IMR-90 (cell line): Measurements from ENCODE around the gene SOCS3. TPM values are rescaled to one million over a fixed set of nuclear protein-coding genes. Genes with fewer than 3 reads are reported as not detected.

Source experiments
- ATAC-seq: fragments of 200-7000 bp; cut with Tn5 transposase; 2 replicates; pipeline ENCODE4 v1.9.1; 2020; ENCODE audit warnings: low read depth, mild to moderate bottlenecking, moderate library complexity
- BruUV-seq: library from RNA; stranded (reverse); fragments of 400-500 nt; replicated peaks from 2 replicates; lab custom pipeline; 2021; lab: Mats Ljungman, UMichigan
- CTCF ChIA-PET: fragments of 300-600 bp; formaldehyde crosslinking; extraction: SDS; loops from one replicate; lab custom pipeline; 2021; ENCODE audit warnings: antibody characterized with exemption; lab: Yijun Ruan, JAX
- POLR2A ChIA-PET: fragments of 300-600 bp; sonication (Branson Sonifier 250); formaldehyde crosslinking; loops from one replicate; lab custom pipeline; 2022; ENCODE audit warnings: antibody characterized with exemption; ENCODE audit not compliant: unreplicated experiment; lab: Charles Lee
- DNase-seq: peaks from one replicate; pipeline ENCODE4 v3.0.0; 2013
- H2AFZ ChIP-seq: replicated peaks from 2 replicates; pipeline ENCODE3; 2013; ENCODE audit warnings: low read length, mild to moderate bottlenecking; ENCODE audit not compliant: poor library complexity
- H2AK5ac ChIP-seq: 2 replicates; pipeline ENCODE4 v1.6.1; 2013; ENCODE audit warnings: low read depth, low read length, inconsistent platforms
- H2AK9ac ChIP-seq: replicated peaks from 2 replicates; pipeline ENCODE3; 2013; ENCODE audit warnings: mild to moderate bottlenecking, low read depth, low read length, moderate library complexity; ENCODE audit not compliant: poor library complexity
- H2BK120ac ChIP-seq: 2 replicates; pipeline ENCODE4 v1.6.1; 2013; ENCODE audit warnings: low read depth, low read length, inconsistent platforms
- H2BK15ac ChIP-seq: 3 replicates; pipeline ENCODE4 v1.6.1; 2013; ENCODE audit warnings: low read depth, low read length, inconsistent platforms
- H2BK20ac ChIP-seq: 2 replicates; pipeline ENCODE4 v1.6.1; 2013; ENCODE audit warnings: low read depth, mild to moderate bottlenecking, inconsistent platforms, low read length, moderate library complexity
- H2BK5ac ChIP-seq: 2 replicates; pipeline ENCODE4 v1.6.1; 2013; ENCODE audit warnings: mild to moderate bottlenecking, low read depth, low read length, inconsistent platforms; ENCODE audit not compliant: poor library complexity, severe bottlenecking
- H3K14ac ChIP-seq: replicated peaks from 2 replicates; pipeline ENCODE4 v1.6.1; 2013; ENCODE audit warnings: low read depth, low read length, inconsistent platforms
- H3K18ac ChIP-seq: 2 replicates; pipeline ENCODE4 v1.6.1; 2013; ENCODE audit warnings: low read depth, low read length, control low read depth
- H3K23ac ChIP-seq: 2 replicates; pipeline ENCODE4 v1.6.1; 2013; ENCODE audit warnings: low read depth, low read length, inconsistent platforms
- H3K27ac ChIP-seq: 2 replicates; pipeline ENCODE4 v1.5.1; 2013; ENCODE audit warnings: mild to moderate bottlenecking, control low read depth, low read length; ENCODE audit not compliant: insufficient read depth
- H3K27me3 ChIP-seq: 2 replicates; pipeline ENCODE4 v1.6.1; 2013; ENCODE audit warnings: low read length; ENCODE audit not compliant: control insufficient read depth, insufficient read depth
- H3K36me3 ChIP-seq: 2 replicates; pipeline ENCODE4 v1.6.1; 2013; ENCODE audit warnings: low read length, mixed read lengths; ENCODE audit not compliant: control insufficient read depth, insufficient read depth
- H3K4ac ChIP-seq: 2 replicates; pipeline ENCODE4 v1.6.1; 2013; ENCODE audit warnings: low read depth, low read length, inconsistent platforms
- H3K4me1 ChIP-seq: 2 replicates; pipeline ENCODE4 v1.6.1; 2013; ENCODE audit warnings: low read length, mixed read lengths; ENCODE audit not compliant: control insufficient read depth, insufficient read depth
- H3K4me2 ChIP-seq: 2 replicates; pipeline ENCODE4 v1.6.1; 2013; ENCODE audit warnings: low read depth, mild to moderate bottlenecking, control low read depth, low read length, moderate library complexity
- H3K4me3 ChIP-seq: 2 replicates; pipeline ENCODE4 v1.5.1; 2013; ENCODE audit warnings: low read depth, mild to moderate bottlenecking, control low read depth, low read length, moderate library complexity; ENCODE audit not compliant: insufficient read depth
- H3K56ac ChIP-seq: 2 replicates; pipeline ENCODE4 v1.6.1; 2013; ENCODE audit warnings: low read length, inconsistent platforms; ENCODE audit not compliant: insufficient read depth; ENCODE audit errors: extremely low read depth
- H3K79me1 ChIP-seq, 2 experiments: 2 replicates each; pipeline ENCODE4 v1.6.1; 2013; ENCODE audit warnings: low read length in 2 of 2, inconsistent platforms in 1 of 2, low read depth in 1 of 2
- H3K9ac ChIP-seq: 2 replicates; pipeline ENCODE4 v1.6.1; 2013; ENCODE audit warnings: low read depth, low read length, control low read depth
- H3K9me1 ChIP-seq: 2 replicates; pipeline ENCODE4 v1.6.1; 2013; ENCODE audit warnings: low read length, inconsistent platforms; ENCODE audit not compliant: insufficient read depth
- H3K9me3 ChIP-seq: 2 replicates; pipeline ENCODE4 v1.6.1; 2013; ENCODE audit warnings: low read length; ENCODE audit not compliant: control insufficient read depth, insufficient read depth
- H4K20me1 ChIP-seq: 2 replicates; pipeline ENCODE4 v1.6.1; 2013; ENCODE audit warnings: low read length, inconsistent platforms; ENCODE audit not compliant: insufficient read depth
- H4K5ac ChIP-seq: 2 replicates; pipeline ENCODE4 v1.6.1; 2013; ENCODE audit warnings: mild to moderate bottlenecking, low read depth, low read length, control low read depth
- H4K8ac ChIP-seq, 2 experiments: 2 replicates each; pipeline ENCODE4 v1.6.1; 2013; ENCODE audit warnings: low read depth in 2 of 2, low read length in 2 of 2, control low read depth in 1 of 2, inconsistent platforms in 1 of 2
- H4K91ac ChIP-seq: 2 replicates; pipeline ENCODE4 v1.6.1; 2013; ENCODE audit warnings: low read depth, low read length, inconsistent platforms; ENCODE audit not compliant: insufficient read depth
- BHLHE40 ChIP-seq: fragments of 150-350 bp; IDR thresholded peaks from 2 replicates; pipeline ENCODE4 v1.6.1; 2016; ENCODE audit warnings: mild to moderate bottlenecking, low read depth, low read length
- CEBPB ChIP-seq: IDR thresholded peaks from 2 replicates; pipeline ENCODE4 v1.6.1; 2012; ENCODE audit warnings: low read depth, low read length, improper control_type of control experiment
- FOS ChIP-seq: fragments of 150-350 bp; IDR thresholded peaks from 2 replicates; pipeline ENCODE4 v1.6.1; 2016; ENCODE audit warnings: low read depth, low read length
- POLR2A ChIP-seq: IDR thresholded peaks from 2 replicates; pipeline ENCODE4 v1.6.1; 2012; ENCODE audit warnings: mild to moderate bottlenecking, low read depth, low read length
- RAD21 ChIP-seq: IDR thresholded peaks from 2 replicates; pipeline ENCODE4 v1.6.1; 2012; ENCODE audit warnings: low read length, improper control_type of control experiment
- RCOR1 ChIP-seq: IDR thresholded peaks from 2 replicates; pipeline ENCODE4 v1.6.1; 2012; ENCODE audit warnings: mild to moderate bottlenecking, low read length, improper control_type of control experiment; ENCODE audit not compliant: insufficient replicate concordance
- RFX5 ChIP-seq: IDR thresholded peaks from 2 replicates; pipeline ENCODE4 v1.8.0; 2012; ENCODE audit warnings: low read depth, mild to moderate bottlenecking, low read length, moderate library complexity
- SMC3 ChIP-seq: fragments of 150-350 bp; IDR thresholded peaks from 2 replicates; pipeline ENCODE4 v1.6.1; 2016; ENCODE audit warnings: low read depth, mild to moderate bottlenecking, antibody characterized with exemption, low read length, moderate library complexity
- WGBS, 2 experiments: methylation state at CpG; one replicate each; pipeline versions ENCODE4 v1.1.5 to v1.1.7; 2013; ENCODE audit warnings: missing lambda C conversion rate in 2 of 2; ENCODE audit not compliant: insufficient read length in 1 of 2; ENCODE audit errors: extremely low coverage in 2 of 2; 5-methylcytosine and 5-hydroxymethylcytosine counted together
- dilution Hi-C: fragments of 300-500 bp; cut with HindIII; formaldehyde crosslinking; loops from one replicate; pipeline ENCODE4 v1.14.3; 2018; ENCODE audit warnings: low sequenced_read_pairs; ENCODE audit not compliant: unreplicated experiment
- in situ Hi-C: fragments of 300-500 bp; cut with MboI; formaldehyde crosslinking; loops from 3 replicates; pipeline ENCODE4 v1.14.3; 2019; ENCODE audit warnings: low sequenced_read_pairs, inconsistent platforms, mixed read lengths
- intact Hi-C: fragments of 100-400 bp; cut with micrococcal nuclease; formaldehyde crosslinking; loops from 2 replicates; pipeline ENCODE4 v1.10.0; 2022
- polyA plus RNA-seq, 3 experiments: library from polyadenylated mRNA; depleted of rRNA; stranded (reverse); fragments of >200 nt; gene quantifications; 2 replicates each; pipeline ENCODE4 v1.2.3, GENCODE V29; 2012; ENCODE audit warnings: low replicate concordance in 1 of 3
- total RNA-seq: library from RNA; depleted of rRNA; stranded (reverse); fragments of >200 nt; gene quantifications from 2 replicates; pipeline ENCODE4 v1.2.3, GENCODE V29; 2012
- TF ChIP-seq, protein P1 (sequence below): conservative IDR thresholded peaks from 2 replicates; pipeline ENCODE4 v1.5.1; 2012; ENCODE audit warnings: mild to moderate bottlenecking, low read depth, low read length, improper control_type of control experiment
- TF ChIP-seq, protein P2 (sequence below): fragments of 150-350 bp; IDR thresholded peaks from 2 replicates; pipeline ENCODE4 v1.6.1; 2016; ENCODE audit warnings: low read depth, mild to moderate bottlenecking, low read length, moderate library complexity, borderline replicate concordance
- TF ChIP-seq, protein P3 (sequence below): fragments of 150-350 bp; IDR thresholded peaks from 2 replicates; pipeline ENCODE4 v1.6.1; 2017; ENCODE audit warnings: mild to moderate bottlenecking, antibody characterized with exemption, low read length, low read depth

Gene SOCS3
- total and polyA plus RNA-seq, 2 of the 4 experiments (the other 2 are of a cell fraction): 19.2 to 19.9 TPM

DNA sequence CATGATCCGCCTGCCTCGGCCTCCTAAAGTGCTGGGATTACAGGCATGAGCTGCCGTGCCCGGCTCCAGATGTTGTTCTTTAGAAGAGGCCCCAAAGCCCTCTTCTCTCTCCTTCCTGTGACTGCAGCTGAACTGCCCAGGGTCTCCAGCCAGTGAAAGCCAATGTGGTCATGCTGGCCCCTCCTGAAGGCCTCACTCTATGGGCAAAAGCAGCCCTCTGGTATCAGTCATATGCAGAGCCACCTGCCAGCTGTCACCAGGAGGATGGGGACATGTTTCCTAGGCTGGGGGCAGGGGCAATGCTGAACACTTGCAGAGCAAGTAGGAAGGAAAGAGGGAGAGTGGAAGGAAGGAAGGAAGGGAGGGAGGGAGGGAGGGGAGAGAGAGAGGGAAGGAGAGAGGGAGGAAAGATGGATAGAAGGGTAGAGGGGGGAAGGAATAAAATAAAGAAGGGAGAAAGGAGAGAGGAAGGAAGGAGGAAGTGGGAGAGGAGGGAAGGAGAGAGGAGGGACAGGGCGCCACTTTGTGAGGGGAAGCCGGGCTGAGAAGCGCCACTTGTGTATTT, 36.0 kb downstream of the SOCS3 start (continued):
- TF ChIP-seq FOS: no peak
- TF ChIP-seq RAD21: no peak
- TF ChIP-seq POLR2A: no peak
- TF ChIP-seq RFX5: no peak
- no peak for TF ChIP-seq SMC3

DNA sequence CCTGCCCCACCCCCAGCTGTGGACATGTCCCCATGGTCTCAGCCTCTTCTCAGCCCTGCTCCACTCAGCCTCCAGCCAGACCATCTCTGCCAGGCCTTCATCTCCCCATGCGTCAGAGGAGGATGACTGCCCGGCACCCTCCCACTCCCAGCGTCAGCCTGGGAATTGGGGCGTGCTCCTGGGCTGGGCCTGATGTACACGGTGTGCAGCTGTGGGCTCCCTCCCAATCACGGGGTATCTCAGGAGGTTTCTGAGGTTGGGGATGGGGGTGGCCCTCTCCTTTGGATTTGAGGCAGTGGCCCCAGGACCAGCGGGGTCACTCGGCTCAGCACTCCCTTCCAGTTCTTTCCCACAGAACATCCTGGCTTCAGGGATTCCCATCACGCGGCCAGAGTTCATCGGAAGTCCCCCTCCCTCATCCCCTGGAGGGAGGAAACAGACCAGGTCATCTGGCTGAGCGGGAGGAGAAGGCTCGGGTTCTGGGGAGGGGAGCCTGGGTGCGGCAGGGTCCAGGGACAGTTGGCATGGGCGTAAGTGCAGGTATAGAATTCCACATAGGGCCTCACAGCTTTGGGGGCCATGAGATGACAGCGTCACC, 36.9 kb downstream of the SOCS3 start:
- no peak overlapping the region for H3K56ac ChIP-seq
- peak overlapping the region; percentile 94 for H3K27ac ChIP-seq
- TF ChIP-seq RCOR1: no peak
- no peak for TF ChIP-seq RAD21
- TF ChIP-seq, protein P1, sequence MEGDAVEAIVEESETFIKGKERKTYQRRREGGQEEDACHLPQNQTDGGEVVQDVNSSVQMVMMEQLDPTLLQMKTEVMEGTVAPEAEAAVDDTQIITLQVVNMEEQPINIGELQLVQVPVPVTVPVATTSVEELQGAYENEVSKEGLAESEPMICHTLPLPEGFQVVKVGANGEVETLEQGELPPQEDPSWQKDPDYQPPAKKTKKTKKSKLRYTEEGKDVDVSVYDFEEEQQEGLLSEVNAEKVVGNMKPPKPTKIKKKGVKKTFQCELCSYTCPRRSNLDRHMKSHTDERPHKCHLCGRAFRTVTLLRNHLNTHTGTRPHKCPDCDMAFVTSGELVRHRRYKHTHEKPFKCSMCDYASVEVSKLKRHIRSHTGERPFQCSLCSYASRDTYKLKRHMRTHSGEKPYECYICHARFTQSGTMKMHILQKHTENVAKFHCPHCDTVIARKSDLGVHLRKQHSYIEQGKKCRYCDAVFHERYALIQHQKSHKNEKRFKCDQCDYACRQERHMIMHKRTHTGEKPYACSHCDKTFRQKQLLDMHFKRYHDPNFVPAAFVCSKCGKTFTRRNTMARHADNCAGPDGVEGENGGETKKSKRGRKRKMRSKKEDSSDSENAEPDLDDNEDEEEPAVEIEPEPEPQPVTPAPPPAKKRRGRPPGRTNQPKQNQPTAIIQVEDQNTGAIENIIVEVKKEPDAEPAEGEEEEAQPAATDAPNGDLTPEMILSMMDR: no peak
- TF ChIP-seq, protein P2, sequence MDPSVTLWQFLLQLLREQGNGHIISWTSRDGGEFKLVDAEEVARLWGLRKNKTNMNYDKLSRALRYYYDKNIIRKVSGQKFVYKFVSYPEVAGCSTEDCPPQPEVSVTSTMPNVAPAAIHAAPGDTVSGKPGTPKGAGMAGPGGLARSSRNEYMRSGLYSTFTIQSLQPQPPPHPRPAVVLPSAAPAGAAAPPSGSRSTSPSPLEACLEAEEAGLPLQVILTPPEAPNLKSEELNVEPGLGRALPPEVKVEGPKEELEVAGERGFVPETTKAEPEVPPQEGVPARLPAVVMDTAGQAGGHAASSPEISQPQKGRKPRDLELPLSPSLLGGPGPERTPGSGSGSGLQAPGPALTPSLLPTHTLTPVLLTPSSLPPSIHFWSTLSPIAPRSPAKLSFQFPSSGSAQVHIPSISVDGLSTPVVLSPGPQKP: no peak
- TF ChIP-seq, protein P3, sequence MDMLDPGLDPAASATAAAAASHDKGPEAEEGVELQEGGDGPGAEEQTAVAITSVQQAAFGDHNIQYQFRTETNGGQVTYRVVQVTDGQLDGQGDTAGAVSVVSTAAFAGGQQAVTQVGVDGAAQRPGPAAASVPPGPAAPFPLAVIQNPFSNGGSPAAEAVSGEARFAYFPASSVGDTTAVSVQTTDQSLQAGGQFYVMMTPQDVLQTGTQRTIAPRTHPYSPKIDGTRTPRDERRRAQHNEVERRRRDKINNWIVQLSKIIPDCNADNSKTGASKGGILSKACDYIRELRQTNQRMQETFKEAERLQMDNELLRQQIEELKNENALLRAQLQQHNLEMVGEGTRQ: no peak
- TF ChIP-seq SMC3: no peak
- no peak for TF ChIP-seq RFX5
- TF ChIP-seq POLR2A: no peak
- TF ChIP-seq FOS: no peak
- no peak for TF ChIP-seq CEBPB
- TF ChIP-seq BHLHE40: no peak

More for the DNA sequence above, 36.9 kb downstream of the SOCS3 start:
- Histone ChIP-seq H2BK15ac (peak overlapping the region; percentile 98; the same call in 2 of the 3 replicates), H4K8ac (peak overlapping the region; percentile 1 to 77; a peak in 3 of 4 replicates), H3K79me1 (peaks cover 0 to 14% of the 10 kb centered on the region in 2 experiments; a peak in 1 of 4 replicates), H4K91ac (peak overlapping the region; percentile 70), H3K9me3 (no peaks in the 10 kb centered on the region), H3K9ac (no peak overlapping the region), H3K36me3 (no peaks in the 10 kb centered on the region), H3K4ac (peak overlapping the region; percentile 87), H4K20me1 (no peaks in the 10 kb centered on the region), H3K23ac (no peak overlapping the region; the same call in 1 of the 2 replicates), H3K4me3 (no peak overlapping the region), H2AFZ (peak overlapping the region; percentile 73), H2AK5ac (peak overlapping the region; percentile 93), H2BK5ac (peak overlapping the region; percentile 69), H3K14ac (peak overlapping the region; percentile 38; the same call in 1 of the 2 replicates), H3K27me3 (no peaks in the 10 kb centered on the region), H3K9me1 (peaks cover 16% of the 10 kb centered on the region), H3K4me1 (peaks cover 31% of the 10 kb centered on the region), H3K18ac (peak overlapping the region; percentile 67), H2AK9ac (peak overlapping the region; percentile 95), H2BK120ac (peak overlapping the region; percentile 76), H2BK20ac (peak overlapping the region; percentile 57; the same call in 1 of the 2 replicates), H3K4me2 (no peak overlapping the region), H4K5ac (peak overlapping the region; percentile 84)
- ChIA-PET CTCF (no interaction called here), POLR2A (no interaction called here)
- no TSS peak for BruUV-seq
- in situ Hi-C loops: no loop called here
- intact Hi-C loops: no loop called here
- no CpG with 5 or more reads among the region's 16 CpGs for WGBS, 2 experiments
- DNase-seq (no peak), ATAC-seq (no peak)
- dilution Hi-C loops: no loop called here
